Measurements from ENCODE around the gene RNASE11. TPM values are rescaled to one million over a fixed set of nuclear protein-coding genes. Genes with fewer than 3 reads are reported as not detected.

RNASE11 gene
- polyA plus RNA-seq, 4 donors: not detected

DNA sequence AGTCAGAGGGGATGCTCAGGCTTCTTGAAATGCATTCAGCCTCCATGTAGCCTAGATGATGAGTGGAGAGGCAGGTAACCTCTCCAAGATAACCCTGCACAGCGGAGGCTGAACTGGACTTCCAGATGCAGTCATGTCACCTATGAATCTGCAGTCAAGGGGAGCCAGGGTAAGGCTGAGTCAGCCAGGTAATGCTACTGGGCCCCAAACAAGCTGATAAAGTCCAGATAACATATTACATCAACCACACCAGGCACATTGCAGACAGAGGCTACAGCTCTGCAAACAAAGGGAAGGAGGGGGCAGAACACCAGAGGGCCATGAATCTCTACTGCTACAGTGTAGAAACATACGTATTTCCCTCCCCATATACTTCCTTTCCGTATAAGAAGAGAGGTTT, 40.9 kb downstream of the RNASE11 start:
- no peak for DNase-seq (ENCODE audit: low read depth in 4 of 4, low spot score in 3 of 4)

DNA sequence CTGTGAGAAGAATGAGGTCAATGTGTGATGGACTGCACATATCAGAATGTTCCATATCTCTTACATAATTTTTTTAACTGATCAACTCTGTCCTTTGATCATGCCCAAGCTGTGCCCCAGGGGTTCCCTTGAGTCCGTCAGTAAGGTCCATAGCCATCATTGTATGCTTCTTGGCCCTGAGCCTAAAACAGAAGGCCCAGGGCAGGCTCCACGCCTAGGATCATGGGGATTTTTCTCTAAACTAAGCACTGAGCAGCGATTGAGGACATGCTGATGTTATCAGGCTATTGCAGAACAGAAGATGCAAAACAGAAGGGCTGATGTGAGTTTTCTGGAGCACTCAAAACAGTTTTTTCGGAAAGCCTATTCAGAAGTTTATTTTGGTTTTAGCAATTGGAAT, 47.9 kb downstream of the RNASE11 start:
- DNase-seq (ENCODE audit: low read depth in 4 of 4, low spot score in 3 of 4): no peak

Other genes with a start within 250 kb of the RNASE11 start
- gene PARP2, start 244.4 kb downstream of the RNASE11 start, polyA plus RNA-seq (ENCODE audit: insufficient read length in 4 of 4): 10 to 100 TPM; 54.5 to 66.3 (median 57.3) TPM
- gene TEP1, start 174.5 kb downstream of the RNASE11 start, polyA plus RNA-seq (ENCODE audit: insufficient read length in 4 of 4): 10 to 100 TPM; 11.3 to 19.5 (median 18.0) TPM
- under 1 TPM; 0.29 to 0.90 (median 0.57) TPM for gene KLHL33, start 151.8 kb downstream of the RNASE11 start, polyA plus RNA-seq (ENCODE audit: insufficient read length in 4 of 4)
- gene OSGEP, start 133.2 kb downstream of the RNASE11 start, polyA plus RNA-seq (ENCODE audit: insufficient read length in 4 of 4): 10 to 100 TPM; 39.6 to 80.8 (median 52.7) TPM
- 100 to 1,000 TPM; 238 to 343 (median 315) TPM for gene APEX1, start 132.8 kb downstream of the RNASE11 start, polyA plus RNA-seq (ENCODE audit: insufficient read length in 4 of 4)
- 10 to 100 TPM; 32.9 to 37.8 (median 34.8) TPM for gene PIP4P1, start 126.6 kb downstream of the RNASE11 start, polyA plus RNA-seq (ENCODE audit: insufficient read length in 4 of 4)
- gene PNP, start 118.6 kb downstream of the RNASE11 start, polyA plus RNA-seq (ENCODE audit: insufficient read length in 4 of 4): 10 to 100 TPM; 15.3 to 96.7 (median 57.6) TPM
- gene RNASE10, start 82.5 kb downstream of the RNASE11 start, polyA plus RNA-seq (ENCODE audit: insufficient read length in 4 of 4): under 1 TPM in 1 of 4 donors, not detected in 3; 0.29 TPM
- not detected for gene RNASE9, start 27.0 kb downstream of the RNASE11 start, polyA plus RNA-seq (ENCODE audit: insufficient read length in 4 of 4)
- gene RNASE12, start 3.4 kb upstream of the RNASE11 start, polyA plus RNA-seq (ENCODE audit: insufficient read length in 4 of 4): not detected
- not detected for gene OR6S1, start 53.7 kb upstream of the RNASE11 start, polyA plus RNA-seq (ENCODE audit: insufficient read length in 4 of 4)
- 10 to 100 TPM in 1 of 4 donors, 1 to 10 TPM in 3; 2.2 to 17.5 (median 3.6) TPM for gene RNASE4, start 96.6 kb upstream of the RNASE11 start, polyA plus RNA-seq (ENCODE audit: insufficient read length in 4 of 4)
- gene ANG, start 100.8 kb upstream of the RNASE11 start, polyA plus RNA-seq (ENCODE audit: insufficient read length in 4 of 4): 1 to 10 TPM; 3.7 to 9.1 (median 4.2) TPM
- gene EDDM3A, start 157.9 kb upstream of the RNASE11 start, polyA plus RNA-seq (ENCODE audit: insufficient read length in 4 of 4): under 1 TPM in 1 of 4 donors, not detected in 3; 0.21 TPM
- under 1 TPM in 1 of 4 donors, not detected in 3; 0.17 TPM for gene EDDM3B, start 180.4 kb upstream of the RNASE11 start, polyA plus RNA-seq (ENCODE audit: insufficient read length in 4 of 4)
- 1 to 10 TPM; 5.5 to 9.3 (median 8.2) TPM for gene RNASE6, start 193.3 kb upstream of the RNASE11 start, polyA plus RNA-seq (ENCODE audit: insufficient read length in 4 of 4)
- 100 to 1,000 TPM; 154 to 359 (median 175) TPM for gene RNASE1, start 214.8 kb upstream of the RNASE11 start, polyA plus RNA-seq (ENCODE audit: insufficient read length in 4 of 4)

Data from left renal pelvis (tissue), 4 donors.